Ovary (tissue), 9 donors: ENCODE measurements around the gene PCYOX1L. TPM values are rescaled to one million over a fixed set of nuclear protein-coding genes. Genes with fewer than 3 reads are reported as not detected.

Experiments
- DNase-seq, 5 donors: peaks; one replicate each; pipeline ENCODE4 v3.0.0-alpha.2; 2019 to 2020
- H3K27ac ChIP-seq, 2 donors: fragments of 200-600 bp; one replicate each; pipeline versions ENCODE4 v1.5.1 to v1.8.0; 2019 to 2022
- H3K27me3 ChIP-seq: fragments of 200-600 bp; one replicate; pipeline ENCODE4 v1.8.0; 2022
- H3K36me3 ChIP-seq: fragments of 200-600 bp; sonication (generic); one replicate; pipeline ENCODE4 v1.5.1; 2019
- H3K4me1 ChIP-seq: one replicate; pipeline ENCODE4 v1.8.1; 2013; ENCODE audit warnings: mild to moderate bottlenecking, moderate library complexity; ENCODE audit not compliant: insufficient read depth
- H3K4me3 ChIP-seq: fragments of 200-600 bp; sonication (generic); one replicate; pipeline ENCODE4 v1.5.1; 2017
- H3K9me3 ChIP-seq, 2 donors: fragments of 200-600 bp in 1 of 2; sonication (generic) in 1 of 2; one replicate each; pipeline versions ENCODE4 v1.5.1 to v1.8.1; 2013 to 2019; ENCODE audit warnings: mild to moderate bottlenecking in 1 of 2, moderate library complexity in 1 of 2
- CTCF ChIP-seq, 3 donors: fragments of 450-650 bp in 2 of 3; fragments of 200-600 bp in 1 of 3; IDR thresholded peaks; one replicate each; pipeline versions ENCODE4 v1.5.1 to v1.8.0; 2016 to 2022; ENCODE audit warnings: antibody characterized with exemption in 3 of 3, mild to moderate bottlenecking in 1 of 3
- EP300 ChIP-seq: sonication (generic); formaldehyde crosslinking; IDR thresholded peaks from one replicate; pipeline ENCODE4 v1.6.1; 2017; ENCODE audit warnings: antibody characterized with exemption
- POLR2A ChIP-seq: fragments of 450-650 bp; IDR thresholded peaks from one replicate; pipeline ENCODE4 v1.6.1; 2017; ENCODE audit warnings: antibody characterized with exemption, mild to moderate bottlenecking, moderate library complexity
- WGBS, 3 donors: extraction: QIAGEN DNeasy Blood & Tissue Kit in 1 of 3; methylation state at CpG; one replicate each; pipeline versions ENCODE4 v1.1.5 to v1.1.7; 2013 to 2017; 5-methylcytosine and 5-hydroxymethylcytosine counted together
- intact Hi-C, 4 donors: fragments of 100-400 bp; cut with DNase I; formaldehyde crosslinking; loops; one replicate each; pipeline versions ENCODE4 v1.11.0 to v1.15.1; 2022 to 2023
- polyA plus RNA-seq, 2 donors: library from polyadenylated mRNA; stranded (reverse); fragments of 200-250 nt in 1 of 2; fragments of 350-450 nt in 1 of 2; fragmentation: Illumina TruSeq in 1 of 2; extraction: RNeasy Lipid Tissue Mini Kit (QIAGEN cat#74804) in 1 of 2; gene quantifications; one replicate each; pipeline ENCODE4 v1.2.3, GENCODE V29; 2013 to 2014
- total RNA-seq, 7 donors: library from RNA; depleted of rRNA in 2 of 7; stranded (reverse); fragments of >200 nt in 2 of 7; fragmentation: NEBNext Ultra II Directional in 3 of 7; extraction: Animal tissue kit (Norgen Biotek cat#: 25700) in 3 of 7; gene quantifications; one replicate each; pipeline versions ENCODE4 v1.1.0 to v1.2.4, GENCODE V29; 2016 to 2023
- donor health status: DM: no; HTN: no; CAD: no; lungs with moderate emphysema.
- donor health status: DM: no; HTN: no; CAD: no.
- donor health status: Bipolar disorder and iron deficiency.
- donor health status: DM: yes; HTN: yes; CAD: no.
- donor health status: DM: no; HTN: no; CAD: no.
- donor health status: DM: yes; HTN: yes; CAD: no.

The PCYOX1L gene
- total and polyA plus RNA-seq, 9 donors, result 5.8 to 15.2 (median 8.8) TPM

DNA sequence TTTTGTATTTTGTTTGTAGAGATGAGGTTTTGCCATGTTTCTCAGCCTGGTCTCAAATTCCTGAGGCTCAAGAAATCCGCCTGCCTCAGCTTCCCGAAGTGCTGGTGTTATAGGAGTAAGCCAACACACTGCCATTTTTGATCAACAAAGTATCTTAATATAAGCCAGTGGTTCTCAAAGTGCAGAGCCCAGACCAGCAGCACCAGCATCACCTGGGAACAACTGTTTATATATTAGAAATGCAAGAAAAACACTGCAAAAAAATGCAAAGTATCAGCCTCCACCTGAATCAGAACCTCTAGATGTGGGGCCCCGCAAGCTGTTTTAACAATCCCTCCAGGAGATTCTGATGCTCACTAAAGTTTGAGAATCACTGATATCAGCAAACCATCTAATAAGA lies 15.1 kb downstream of the PCYOX1L start:
- Histone ChIP-seq H3K27ac (no peak overlapping the region), H3K4me1 (no peaks in the 10 kb centered on the region), H3K36me3 (no peaks in the 10 kb centered on the region), H3K4me3 (no peak overlapping the region), H3K27me3 (no peaks in the 10 kb centered on the region), H3K9me3 (no peaks in the 10 kb centered on the region)
- no peak for DNase-seq
- 84 to 95% (median 93%) methylated on average over 3 of the region's 3 CpGs for WGBS, 3 donors
- intact Hi-C loops, result no loop called here
- TF ChIP-seq POLR2A (no peak), EP300 (no peak), CTCF (IDR thresholded peaks at IDR 0.05) (no peak)

DNA sequence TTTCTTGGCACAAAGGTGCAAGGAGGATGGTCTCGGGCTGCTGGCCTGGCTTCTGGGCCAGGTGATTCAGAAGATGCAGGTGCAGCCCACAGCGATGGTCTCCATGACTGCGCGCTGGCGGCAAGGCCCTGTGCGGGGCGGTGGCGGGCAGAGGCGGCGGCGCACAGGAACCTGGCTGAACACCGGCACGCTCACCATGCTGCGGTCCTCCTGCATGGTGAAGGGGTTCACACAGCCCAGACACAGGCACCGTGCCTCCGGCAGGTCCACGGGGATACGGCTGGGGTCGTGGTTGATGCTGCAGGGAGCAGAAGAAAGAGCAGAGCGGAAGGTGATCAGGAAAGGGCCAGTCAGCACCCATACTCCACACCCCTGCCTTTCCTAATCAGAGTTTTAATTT lies 16.5 kb downstream of the PCYOX1L start:
- DNase-seq, result no peak
- TF ChIP-seq CTCF (IDR thresholded peaks at IDR 0.05), result no peak
- no peak for TF ChIP-seq POLR2A
- TF ChIP-seq EP300, result no peak
- no peaks in the 10 kb centered on the region for H3K9me3 ChIP-seq
- H3K4me3 ChIP-seq, result no peak overlapping the region
- peaks cover 6% of the 10 kb centered on the region for H3K4me1 ChIP-seq
- H3K36me3 ChIP-seq, result no peaks in the 10 kb centered on the region
- no peak overlapping the region for H3K27ac ChIP-seq
- 93 to 97% (median 96%) methylated on average over 20 of the region's 20 CpGs for WGBS, 3 donors
- H3K27me3 ChIP-seq, result no peaks in the 10 kb centered on the region
- intact Hi-C loops, result no loop called here

- H3K36me3 ChIP-seq, result no peaks in the 10 kb centered on the region
- no peak for TF ChIP-seq EP300
- TF ChIP-seq CTCF (IDR thresholded peaks at IDR 0.05), result no peak
- no peak for TF ChIP-seq POLR2A
- H3K27me3 ChIP-seq, result no peaks in the 10 kb centered on the region
- no peak for DNase-seq
- intact Hi-C loops, result no loop called here
- peaks cover 7% of the 10 kb centered on the region for H3K4me1 ChIP-seq
- no peak overlapping the region for H3K27ac ChIP-seq
- no peaks in the 10 kb centered on the region for H3K9me3 ChIP-seq
- no peak overlapping the region for H3K4me3 ChIP-seq
- 71 to 80% (median 71%) methylated on average over 3 of the region's 3 CpGs for WGBS, 3 donors
Observed at GRCh38 chr5:149374801-149375200, 17.0 kb downstream of the PCYOX1L start.

DNA sequence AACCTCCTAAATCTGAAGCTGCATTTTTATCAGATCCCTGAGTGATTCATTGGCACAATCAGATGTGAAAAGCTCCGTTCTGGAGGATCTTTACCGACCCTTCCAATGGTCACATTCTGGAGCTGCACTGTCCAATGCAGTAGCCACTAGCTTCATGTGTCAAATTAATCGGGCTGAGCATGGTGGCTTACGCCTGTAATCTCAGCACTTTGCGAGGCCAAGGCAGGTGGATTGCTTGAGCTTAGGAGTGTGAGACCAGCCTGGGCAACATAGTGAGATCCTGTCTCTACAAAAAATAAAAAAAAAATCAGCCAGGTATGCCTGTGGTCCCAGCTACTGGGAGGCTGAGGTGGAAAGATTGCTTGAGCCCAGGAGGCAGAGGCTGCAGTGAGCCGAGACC lies 17.6 kb downstream of the PCYOX1L start:
- intact Hi-C loops, result no loop called here

More for the DNA sequence above, 17.6 kb downstream of the PCYOX1L start:
- H3K9me3 ChIP-seq, result no peaks in the 10 kb centered on the region
- H3K4me1 ChIP-seq, result peaks cover 10% of the 10 kb centered on the region
- H3K27me3 ChIP-seq, result no peaks in the 10 kb centered on the region
- H3K27ac ChIP-seq, result no peak overlapping the region
- H3K4me3 ChIP-seq, result no peak overlapping the region
- TF ChIP-seq CTCF (IDR thresholded peaks at IDR 0.05) (no peak), EP300 (no peak), POLR2A (no peak)
- 94 to 96% (median 94%) methylated on average over 6 of the region's 6 CpGs for WGBS, 3 donors
- no peaks in the 10 kb centered on the region for H3K36me3 ChIP-seq
- DNase-seq, result no peak
